T-cell (primary cell): ENCODE data around the gene DDR2. TPM values are rescaled to one million over a fixed set of nuclear protein-coding genes. Genes with fewer than 3 reads are reported as not detected.
"Not testable (repeated sequence)": the region's sequence is repeated elsewhere in the genome, so short reads cannot be mapped to it uniquely, and the experiment has no call there.

Experiments
- ATAC-seq, 4 experiments: fragments of 200-7000 bp in 3 of 4; fragments of 150-1000 bp in 1 of 4; cut with Tn5 transposase; replicated peaks in 1 of 4; 1 replicate in 3 of 4; 2 replicates in 1 of 4; pipeline ENCODE4 v1.10.0; 2021; ENCODE audit warnings: moderate library complexity in 3 of 4, mild to moderate bottlenecking in 2 of 4, moderate number of reproducible peaks in 1 of 4
- CTCF ChIA-PET, 2 donors: fragments of 300-600 bp; sonication (Branson Sonifier 250); formaldehyde crosslinking; loops; one replicate each; lab custom pipeline; 2022; ENCODE audit warnings: antibody characterized with exemption in 2 of 2; lab: Charles Lee
- POLR2A ChIA-PET, 2 donors: fragments of 300-600 bp; sonication (Branson Sonifier 250); formaldehyde crosslinking; loops; one replicate each; lab custom pipeline; 2022; ENCODE audit warnings: antibody characterized with exemption in 2 of 2; lab: Charles Lee
- DNase-seq, 35 experiments: peaks; one replicate each; pipeline versions ENCODE4 v3.0.0 to v3.0.0-alpha.2; 2013 to 2023
- H3K27ac ChIP-seq: one replicate; pipeline ENCODE4 v1.5.1; 2013; ENCODE audit warnings: low read length
- H3K27me3 ChIP-seq, 2 experiments: replicated peaks in 1 of 2; 1 replicate in 1 of 2; 2 replicates in 1 of 2; pipeline versions ENCODE4 v1.6.1 to v1.7.0; 2013; ENCODE audit warnings: low read length in 1 of 2, mixed read lengths in 1 of 2; ENCODE audit not compliant: control insufficient read depth in 2 of 2, insufficient read depth in 2 of 2; ENCODE audit errors: extremely low read depth in 1 of 2
- H3K36me3 ChIP-seq, 2 donors: 1 replicate in 1 of 2; 2 replicates in 1 of 2; pipeline versions ENCODE4 v1.6.1 to v1.7.0; 2013; ENCODE audit warnings: low read length in 1 of 2; ENCODE audit not compliant: control insufficient read depth in 2 of 2, insufficient read depth in 1 of 2; ENCODE audit errors: extremely low read depth in 1 of 2
- H3K4me1 ChIP-seq, 2 experiments: 1 replicate in 1 of 2; 2 replicates in 1 of 2; pipeline versions ENCODE4 v1.6.1 to v1.7.0; 2013; ENCODE audit warnings: low read length in 2 of 2, mixed read lengths in 1 of 2; ENCODE audit not compliant: insufficient read depth in 2 of 2, control insufficient read depth in 1 of 2; ENCODE audit errors: extremely low read depth in 1 of 2
- H3K4me3 ChIP-seq, 2 donors: 1 replicate in 1 of 2; 2 replicates in 1 of 2; pipeline versions ENCODE4 v1.5.1 to v1.7.0; 2013; ENCODE audit warnings: mild to moderate bottlenecking in 2 of 2, low read length in 1 of 2, moderate library complexity in 1 of 2; ENCODE audit not compliant: control insufficient read depth in 1 of 2; ENCODE audit errors: extremely low read depth in 1 of 2
- H3K9me3 ChIP-seq: 2 replicates; pipeline ENCODE4 v1.7.0; 2013
- H3K27ac Mint-ChIP-seq, 2 donors: one replicate each; pipeline ENCODE4 v1.8.0; 2020 to 2021; ENCODE audit warnings: mild to moderate bottlenecking in 2 of 2, mixed read lengths in 2 of 2
- H3K27me3 Mint-ChIP-seq, 2 donors: one replicate each; pipeline ENCODE4 v1.8.0; 2021 to 2022; ENCODE audit warnings: mixed read lengths in 2 of 2
- H3K36me3 Mint-ChIP-seq: one replicate; pipeline ENCODE4 v1.8.0; 2021; ENCODE audit warnings: mixed read lengths
- H3K4me1 Mint-ChIP-seq, 3 donors: one replicate each; pipeline ENCODE4 v1.8.0; 2020 to 2022; ENCODE audit warnings: mixed read lengths in 3 of 3, mild to moderate bottlenecking in 1 of 3
- H3K4me3 Mint-ChIP-seq, 3 donors: one replicate each; pipeline ENCODE4 v1.8.0; 2020 to 2022; ENCODE audit warnings: mild to moderate bottlenecking in 3 of 3, mixed read lengths in 3 of 3, moderate library complexity in 3 of 3
- H3K9me3 Mint-ChIP-seq, 3 donors: one replicate each; pipeline ENCODE4 v1.8.0; 2020 to 2022; ENCODE audit warnings: mixed read lengths in 3 of 3
- WGBS: methylation state at CpG from one replicate; pipeline ENCODE4 v1.1.5; 2013; ENCODE audit warnings: missing lambda C conversion rate; ENCODE audit not compliant: insufficient coverage; 5-methylcytosine and 5-hydroxymethylcytosine counted together
- total RNA-seq, 35 experiments: library from RNA in 6 of 35; stranded (reverse) in 6 of 35; fragments of 120-200 nt in 1 of 35; gene quantifications; one replicate each; pipeline versions ENCODE4 v1.2.1 to v1.2.4 and lab custom pipeline; 2013 to 2026

DDR2 gene
- total RNA-seq (under 1 TPM; 0.28 to 0.67 (median 0.59) TPM), total RNA-seq (lab: John Stamatoyannopoulos, UW) (0.66 to 10.5 (median 2.0) reads per million in 29 experiments)
- total RNA-seq (2013): 0.37 TPM

- peaks cover 0 to 3% of the 10 kb centered on the region in 2 experiments for H3K27me3 ChIP-seq
- Mint-ChIP-seq H3K4me3 (no peak within 1 kb of the TSS), H3K4me1 (no peaks in the 10 kb centered on the region), H3K9me3 (no peaks in the 10 kb centered on the region), H3K27ac (no peak within 1 kb of the TSS), H3K36me3 (no peaks in the 10 kb centered on the region), H3K27me3 (peaks cover 3 to 10% of the 10 kb centered on the region in 2 donors)
- CTCF ChIA-PET: no interaction called here
- H3K27ac ChIP-seq: no peak within 1 kb of the TSS
- 90% methylated on average over 2 of the region's 4 CpGs for WGBS
- no peak for DNase-seq
- H3K36me3 ChIP-seq: no peaks in the 10 kb centered on the region
- POLR2A ChIA-PET: no interaction called here
- no peak for ATAC-seq
- H3K9me3 ChIP-seq: no peaks in the 10 kb centered on the region
- no peak within 1 kb of the TSS for H3K4me3 ChIP-seq
- no peaks in the 10 kb centered on the region for H3K4me1 ChIP-seq
Measured at GRCh38 chr1:162632217-162632666, at the start of gene DDR2. DDR2 (plus strand) TSS chr1:162632464; CDS start chr1:162719064, 86,600 bp downstream.

- H3K4me1 ChIP-seq, H3K27me3 Mint-ChIP-seq, H3K9me3 ChIP-seq, DNase-seq, H3K9me3 Mint-ChIP-seq, H3K27me3 ChIP-seq, ATAC-seq, H3K4me1 Mint-ChIP-seq, H3K27ac ChIP-seq, POLR2A ChIA-PET, H3K4me3 ChIP-seq, H3K4me3 Mint-ChIP-seq, H3K27ac Mint-ChIP-seq: not testable (repeated sequence)
- CTCF ChIA-PET: interaction anchor here in 1 of 2 donors (0.6 kb wide), 1 partner anchor 95 kb away, joined by 3 read pairs; no protein-coding TSS in a partner anchor
- peaks cover 45% of the 10 kb centered on the region for H3K36me3 Mint-ChIP-seq
- H3K36me3 ChIP-seq: peaks cover 0 to 20% of the 10 kb centered on the region in 2 donors
- no CpG with 5 or more reads among the region's 6 CpGs for WGBS
Measured at GRCh38 chr1:162582901-162583300, 49.4 kb upstream of the DDR2 start.

GRCh38 chr1:162585101-162585500 lies 47.2 kb upstream of the DDR2 start:
- H3K4me3 Mint-ChIP-seq, POLR2A ChIA-PET, H3K27ac Mint-ChIP-seq, H3K4me1 Mint-ChIP-seq, H3K27me3 ChIP-seq, ATAC-seq, H3K27ac ChIP-seq, H3K4me1 ChIP-seq, H3K4me3 ChIP-seq, H3K27me3 Mint-ChIP-seq, DNase-seq, H3K9me3 Mint-ChIP-seq, H3K9me3 ChIP-seq: not testable (repeated sequence)
- WGBS: 100% methylated on average over 3 of the region's 4 CpGs
- peaks cover 0 to 25% of the 10 kb centered on the region in 2 donors for H3K36me3 ChIP-seq
- CTCF ChIA-PET: interaction anchor here in 1 of 2 donors (0.6 kb wide), 1 partner anchor 19 kb away, joined by 5 read pairs; no protein-coding TSS in a partner anchor
- peaks cover 53% of the 10 kb centered on the region for H3K36me3 Mint-ChIP-seq

GRCh38 chr1:162587347-162587746 lies 44.9 kb upstream of the DDR2 start:
- H3K36me3 Mint-ChIP-seq: peaks cover 49% of the 10 kb centered on the region
- no peaks in the 10 kb centered on the region for H3K9me3 Mint-ChIP-seq
- CTCF ChIA-PET: interaction anchor here in 1 of 2 donors (0.6 kb wide), 1 partner anchor 17 kb away, joined by 3 read pairs; no protein-coding TSS in a partner anchor
- no peak overlapping the region for H3K4me3 Mint-ChIP-seq
- no peaks in the 10 kb centered on the region for H3K4me1 Mint-ChIP-seq
- Histone ChIP-seq H3K27me3 (no peaks in the 10 kb centered on the region), H3K27ac (no peak overlapping the region), H3K4me3 (no peak overlapping the region), H3K4me1 (no peaks in the 10 kb centered on the region), H3K9me3 (no peaks in the 10 kb centered on the region), H3K36me3 (peaks cover 0 to 21% of the 10 kb centered on the region in 2 donors)
- ATAC-seq (no peak), DNase-seq (no peak)
- H3K27me3 Mint-ChIP-seq: no peaks in the 10 kb centered on the region
- H3K27ac Mint-ChIP-seq: no peak overlapping the region
- POLR2A ChIA-PET: no interaction called here
- 100% methylated on average over 1 of the region's 6 CpGs for WGBS

- H3K4me1 ChIP-seq: no peaks in the 10 kb centered on the region
- no peak overlapping the region for H3K27ac Mint-ChIP-seq
- no peak for DNase-seq
- H3K27me3 Mint-ChIP-seq: no peaks in the 10 kb centered on the region
- peaks cover 3 to 21% of the 10 kb centered on the region in 2 donors for H3K36me3 ChIP-seq
- peaks cover 54% of the 10 kb centered on the region for H3K36me3 Mint-ChIP-seq
- ChIA-PET POLR2A (interaction anchor here in 1 of 2 donors (0.6 kb wide), 1 partner anchor 14 kb away, joined by 3 read pairs; no protein-coding TSS in a partner anchor), CTCF (interaction anchor here in 1 of 2 donors (0.6 kb wide), 1 partner anchor 17 kb away, joined by 3 read pairs; no protein-coding TSS in a partner anchor)
- no peak for ATAC-seq
- H3K4me3 ChIP-seq: no peak overlapping the region
- no peaks in the 10 kb centered on the region for H3K9me3 ChIP-seq
- WGBS: no CpG with 5 or more reads among the region's 5 CpGs
- no peaks in the 10 kb centered on the region for H3K4me1 Mint-ChIP-seq
- H3K27me3 ChIP-seq: no peaks in the 10 kb centered on the region
- H3K27ac ChIP-seq: no peak overlapping the region
- no peaks in the 10 kb centered on the region for H3K9me3 Mint-ChIP-seq
- no peak overlapping the region for H3K4me3 Mint-ChIP-seq
Measured at GRCh38 chr1:162587761-162588260, 44.5 kb upstream of the DDR2 start.

- H3K4me1 ChIP-seq: no peaks in the 10 kb centered on the region
- H3K9me3 ChIP-seq: no peaks in the 10 kb centered on the region
- POLR2A ChIA-PET: no interaction called here
- Mint-ChIP-seq H3K27ac (no peak overlapping the region), H3K4me1 (no peaks in the 10 kb centered on the region), H3K4me3 (no peak overlapping the region), H3K27me3 (no peaks in the 10 kb centered on the region), H3K9me3 (no peaks in the 10 kb centered on the region), H3K36me3 (peaks cover 60% of the 10 kb centered on the region)
- WGBS: no CpG with 5 or more reads among the region's 3 CpGs
- no peak overlapping the region for H3K27ac ChIP-seq
- peaks cover 4 to 27% of the 10 kb centered on the region in 2 donors for H3K36me3 ChIP-seq
- no peak overlapping the region for H3K4me3 ChIP-seq
- ATAC-seq: no peak
- no peaks in the 10 kb centered on the region for H3K27me3 ChIP-seq
- CTCF ChIA-PET: no interaction called here
- DNase-seq: no peak
Measured at GRCh38 chr1:162590101-162590500, 42.2 kb upstream of the DDR2 start.
